ENCODE measurements around the gene H3-3A.
A peak's percentile ranks its signal among the peaks of the same experiment; 100 is the strongest.

The H3-3A gene

GRCh38 chr1:226054519-226055327, 7.8 kb upstream of the H3-3A start:
- FAIRE-seq, result no peak

GRCh38 chr1:226059709-226060108, 2.8 kb upstream of the H3-3A start:
- no peak for FAIRE-seq

GRCh38 chr1:226060427-226060826, 2.1 kb upstream of the H3-3A start:
- FAIRE-seq, result no peak

GRCh38 chr1:226061068-226061840, 1.3 kb upstream of the H3-3A start:
- FAIRE-seq, result no peak

- FAIRE-seq, result no peak
Observed at GRCh38 chr1:226061841-226062557, 517 bp upstream of the H3-3A start.

- FAIRE-seq, result no peak
Observed at GRCh38 chr1:226063224-226063976, 884 bp downstream of the H3-3A start.

- FAIRE-seq, result peak; percentile 86
Observed at GRCh38 chr1:226063977-226064815, 1.7 kb downstream of the H3-3A start.

- FAIRE-seq, result peak; percentile 55
Observed at GRCh38 chr1:226064816-226065248, 2.3 kb downstream of the H3-3A start.

- no peak for FAIRE-seq
Observed at GRCh38 chr1:226066415-226067078, 4.0 kb downstream of the H3-3A start.

GRCh38 chr1:226069811-226070489, 7.4 kb downstream of the H3-3A start:
- FAIRE-seq, result no peak

- FAIRE-seq, result no peak
Observed at GRCh38 chr1:226072347-226072746, 9.8 kb downstream of the H3-3A start.

GRCh38 chr1:226073184-226073950, 10.9 kb downstream of the H3-3A start:
- FAIRE-seq, result no peak

- no peak for FAIRE-seq
Observed at GRCh38 chr1:226074046-226074445, 11.5 kb downstream of the H3-3A start.

GRCh38 chr1:226076378-226076777, 13.9 kb downstream of the H3-3A start:
- no peak for FAIRE-seq

- no peak for FAIRE-seq
Observed at GRCh38 chr1:226078374-226078773, 15.9 kb downstream of the H3-3A start.

GRCh38 chr1:226082587-226082917, 20.0 kb downstream of the H3-3A start:
- FAIRE-seq, result no peak

- no peak for FAIRE-seq
Observed at GRCh38 chr1:226082959-226083301, 20.4 kb downstream of the H3-3A start.

GRCh38 chr1:226083302-226084101, 21.0 kb downstream of the H3-3A start:
- FAIRE-seq, result no peak

- no peak for FAIRE-seq
Observed at GRCh38 chr1:226085675-226086285, 23.3 kb downstream of the H3-3A start.

Measured in colon (tissue), 2 donors.